ENCODE results near the gene NOL11. TPM values are rescaled to one million over a fixed set of nuclear protein-coding genes. Genes with fewer than 3 reads are reported as not detected.

Gene NOL11
- total and polyA plus RNA-seq, 2 of the 4 experiments (the other 2 are of a cell fraction): 26.2 to 58.3 TPM

DNA sequence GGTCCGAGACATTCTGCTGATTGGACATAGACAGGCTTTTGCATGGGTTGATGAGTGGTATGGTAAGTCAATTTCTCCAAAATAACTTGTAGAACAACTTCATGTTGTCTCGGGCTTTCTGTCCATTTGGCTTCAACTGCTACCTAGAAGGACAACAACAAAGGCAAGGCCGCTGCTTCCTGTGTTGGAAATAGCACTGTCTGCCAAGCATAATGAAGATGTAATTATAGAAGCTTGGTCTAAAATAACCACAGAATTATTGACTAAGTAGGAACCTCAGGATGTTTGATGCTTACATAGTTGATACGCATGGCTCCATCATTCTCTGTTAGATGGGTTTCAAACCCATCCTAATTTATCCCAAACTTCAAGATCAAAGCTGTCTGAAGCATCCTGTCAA is 42.3 kb upstream of the NOL11 start:
- POLR2A ChIA-PET (ENCODE audit: unreplicated experiment): no interaction called here
- H2AFZ ChIP-seq (replicated peaks; ENCODE audit: low read length, poor library complexity): no peak overlapping the region
- no peaks in the 10 kb centered on the region for H3K79me1 ChIP-seq (ENCODE audit: low read depth in 1 of 2, low read length in 2 of 2)
- no peak for DNase-seq
- H4K8ac ChIP-seq (ENCODE audit: low read depth in 2 of 2, low read length in 2 of 2): no peak overlapping the region
- no peak overlapping the region for H3K4ac ChIP-seq (ENCODE audit: low read depth, low read length)
- H2AK9ac ChIP-seq (replicated peaks; ENCODE audit: low read depth, low read length, poor library complexity): no peak overlapping the region
- H3K56ac ChIP-seq (ENCODE audit: extremely low read depth, insufficient read depth, low read length): no peak overlapping the region
- dilution Hi-C loops (cut with HindIII; ENCODE audit: low sequenced_read_pairs, unreplicated experiment) (no loop called here), intact Hi-C loops (cut with micrococcal nuclease) (no loop called here), in situ Hi-C loops (cut with MboI; ENCODE audit: low sequenced_read_pairs) (no loop called here)
- H3K36me3 ChIP-seq (ENCODE audit: control insufficient read depth, insufficient read depth, low read length): no peaks in the 10 kb centered on the region
- no TSS peak for BruUV-seq (replicated peaks)
- H4K91ac ChIP-seq (ENCODE audit: insufficient read depth, low read depth, low read length): no peak overlapping the region
- H3K27me3 ChIP-seq (ENCODE audit: control insufficient read depth, insufficient read depth, low read length): no peaks in the 10 kb centered on the region
- no peak for ATAC-seq (ENCODE audit: low read depth)
- no peak overlapping the region for H3K18ac ChIP-seq (ENCODE audit: low read depth, low read length)
- H3K14ac ChIP-seq (replicated peaks; ENCODE audit: low read depth, low read length): no peak overlapping the region
- H2BK5ac ChIP-seq (ENCODE audit: low read depth, low read length, poor library complexity, severe bottlenecking): no peak overlapping the region
- H3K9ac ChIP-seq (ENCODE audit: low read depth, low read length): no peak overlapping the region
- no peak overlapping the region for H2BK15ac ChIP-seq (ENCODE audit: low read depth, low read length)
- no CpG with 5 or more reads among the region's 4 CpGs for WGBS, 2 experiments (ENCODE audit: extremely low coverage in 2 of 2, insufficient read length in 1 of 2)
- H3K23ac ChIP-seq (ENCODE audit: low read depth, low read length): no peak overlapping the region
- no peaks in the 10 kb centered on the region for H4K20me1 ChIP-seq (ENCODE audit: insufficient read depth, low read length)
- H4K5ac ChIP-seq (ENCODE audit: low read depth, low read length): no peak overlapping the region
- no peak overlapping the region for H2AK5ac ChIP-seq (ENCODE audit: low read depth, low read length)
- no peak overlapping the region for H2BK120ac ChIP-seq (ENCODE audit: low read depth, low read length)
- H3K27ac ChIP-seq (ENCODE audit: insufficient read depth, low read length): no peak overlapping the region
- CTCF ChIA-PET: interaction anchor here (0.7 kb wide), 1 partner anchor 27 kb away, joined by 3 read pairs; no protein-coding TSS in a partner anchor
- H3K9me3 ChIP-seq (ENCODE audit: control insufficient read depth, insufficient read depth, low read length): no peaks in the 10 kb centered on the region
- no peak overlapping the region for H3K4me3 ChIP-seq (ENCODE audit: insufficient read depth, low read depth, low read length)
- H3K4me1 ChIP-seq (ENCODE audit: control insufficient read depth, insufficient read depth, low read length): no peaks in the 10 kb centered on the region; the same call in 1 of the 2 replicates
- H3K4me2 ChIP-seq (ENCODE audit: low read depth, low read length): no peak overlapping the region
- no peaks in the 10 kb centered on the region; the same call in 1 of the 2 replicates for H3K9me1 ChIP-seq (ENCODE audit: insufficient read depth, low read length)
- no peak overlapping the region for H2BK20ac ChIP-seq (ENCODE audit: low read depth, low read length)
- TF ChIP-seq, protein P1, sequence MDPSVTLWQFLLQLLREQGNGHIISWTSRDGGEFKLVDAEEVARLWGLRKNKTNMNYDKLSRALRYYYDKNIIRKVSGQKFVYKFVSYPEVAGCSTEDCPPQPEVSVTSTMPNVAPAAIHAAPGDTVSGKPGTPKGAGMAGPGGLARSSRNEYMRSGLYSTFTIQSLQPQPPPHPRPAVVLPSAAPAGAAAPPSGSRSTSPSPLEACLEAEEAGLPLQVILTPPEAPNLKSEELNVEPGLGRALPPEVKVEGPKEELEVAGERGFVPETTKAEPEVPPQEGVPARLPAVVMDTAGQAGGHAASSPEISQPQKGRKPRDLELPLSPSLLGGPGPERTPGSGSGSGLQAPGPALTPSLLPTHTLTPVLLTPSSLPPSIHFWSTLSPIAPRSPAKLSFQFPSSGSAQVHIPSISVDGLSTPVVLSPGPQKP (IDR thresholded peaks at IDR 0.05; ENCODE audit: borderline replicate concordance, low read depth, low read length): no peak
- TF ChIP-seq, protein P2, sequence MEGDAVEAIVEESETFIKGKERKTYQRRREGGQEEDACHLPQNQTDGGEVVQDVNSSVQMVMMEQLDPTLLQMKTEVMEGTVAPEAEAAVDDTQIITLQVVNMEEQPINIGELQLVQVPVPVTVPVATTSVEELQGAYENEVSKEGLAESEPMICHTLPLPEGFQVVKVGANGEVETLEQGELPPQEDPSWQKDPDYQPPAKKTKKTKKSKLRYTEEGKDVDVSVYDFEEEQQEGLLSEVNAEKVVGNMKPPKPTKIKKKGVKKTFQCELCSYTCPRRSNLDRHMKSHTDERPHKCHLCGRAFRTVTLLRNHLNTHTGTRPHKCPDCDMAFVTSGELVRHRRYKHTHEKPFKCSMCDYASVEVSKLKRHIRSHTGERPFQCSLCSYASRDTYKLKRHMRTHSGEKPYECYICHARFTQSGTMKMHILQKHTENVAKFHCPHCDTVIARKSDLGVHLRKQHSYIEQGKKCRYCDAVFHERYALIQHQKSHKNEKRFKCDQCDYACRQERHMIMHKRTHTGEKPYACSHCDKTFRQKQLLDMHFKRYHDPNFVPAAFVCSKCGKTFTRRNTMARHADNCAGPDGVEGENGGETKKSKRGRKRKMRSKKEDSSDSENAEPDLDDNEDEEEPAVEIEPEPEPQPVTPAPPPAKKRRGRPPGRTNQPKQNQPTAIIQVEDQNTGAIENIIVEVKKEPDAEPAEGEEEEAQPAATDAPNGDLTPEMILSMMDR (conservative IDR thresholded peaks at IDR 0.05; ENCODE audit: low read depth, low read length): no peak
- no peak for TF ChIP-seq BHLHE40 (IDR thresholded peaks at IDR 0.05; ENCODE audit: low read depth, low read length)
- TF ChIP-seq FOS (IDR thresholded peaks at IDR 0.05; ENCODE audit: low read depth, low read length): no peak
- no peak for TF ChIP-seq RAD21 (IDR thresholded peaks at IDR 0.05; ENCODE audit: low read length)
